Hippocampal formation (tissue), 2 donors: ENCODE data around the gene CCDC47.
"Not testable (repeated sequence)": the region's sequence is repeated elsewhere in the genome, so short reads cannot be mapped to it uniquely, and the experiment has no call there.

Source experiments
- DNase-seq, 2 donors: peaks; one replicate each; lab custom pipeline; 2025; lab: John Stamatoyannopoulos, UW

The CCDC47 gene

GRCh38 chr17:63735691-63736090 is 37.7 kb downstream of the CCDC47 start:
- no peak for DNase-seq

- DNase-seq = no peak
These were observed 51.0 kb downstream of the CCDC47 start for GRCh38 chr17:63722403-63722802.

GRCh38 chr17:63720194-63720593 is 53.2 kb downstream of the CCDC47 start:
- DNase-seq = not testable (repeated sequence)

- no peak for DNase-seq
These were observed 54.4 kb downstream of the CCDC47 start for GRCh38 chr17:63718988-63719387.

- no peak for DNase-seq
These were observed 57.0 kb downstream of the CCDC47 start for GRCh38 chr17:63716426-63716825.

GRCh38 chr17:63714550-63715277 is 58.7 kb downstream of the CCDC47 start:
- DNase-seq = no peak

- no peak for DNase-seq
These were observed 64.3 kb downstream of the CCDC47 start for GRCh38 chr17:63709110-63709509.

GRCh38 chr17:63707151-63707550 is 66.2 kb downstream of the CCDC47 start:
- no peak for DNase-seq

- DNase-seq = no peak
These were observed 66.9 kb downstream of the CCDC47 start for GRCh38 chr17:63706336-63707082.

GRCh38 chr17:63705657-63706056 is 67.7 kb downstream of the CCDC47 start:
- no peak for DNase-seq

- DNase-seq = no peak
These were observed 68.6 kb downstream of the CCDC47 start for GRCh38 chr17:63704836-63705235.

- no peak for DNase-seq
These were observed 69.2 kb downstream of the CCDC47 start for GRCh38 chr17:63704259-63704576.

- DNase-seq = no peak
These were observed 69.7 kb downstream of the CCDC47 start for GRCh38 chr17:63703556-63704258.

- no peak for DNase-seq
These were observed 70.4 kb downstream of the CCDC47 start for GRCh38 chr17:63703029-63703428.

- DNase-seq = no peak
These were observed 70.7 kb downstream of the CCDC47 start for GRCh38 chr17:63702721-63703015.

GRCh38 chr17:63701868-63702720 is 71.3 kb downstream of the CCDC47 start:
- peak in 1 of 2 donors; percentile 15 for DNase-seq

- DNase-seq = no peak
These were observed 72.0 kb downstream of the CCDC47 start for GRCh38 chr17:63701456-63701820.

- peak; percentile 35 to 43 for DNase-seq
These were observed 72.6 kb downstream of the CCDC47 start for GRCh38 chr17:63700528-63701455.

- peak; percentile 27 to 29 for DNase-seq
These were observed 73.5 kb downstream of the CCDC47 start, which contains the start of gene LIMD2 for GRCh38 chr17:63699638-63700527. LIMD2 (minus strand) TSS chr17:63700125; CDS start chr17:63699298, 827 bp downstream.
